GM12801 (cell line): ENCODE results near the gene TMEM255B.

ENCODE experiments used
- CTCF ChIP-seq: IDR thresholded peaks from one replicate; pipeline ENCODE4 v1.5.1; 2011; ENCODE audit warnings: control low read depth; ENCODE audit not compliant: insufficient read length; ENCODE audit errors: extremely low read depth

Gene TMEM255B

GRCh38 chr13:113848020-113848419, 89.0 kb downstream of the TMEM255B start:
- no peak for TF ChIP-seq CTCF

GRCh38 chr13:113848431-113849260, 89.6 kb downstream of the TMEM255B start:
- no peak for TF ChIP-seq CTCF

GRCh38 chr13:113849546-113849945, 90.5 kb downstream of the TMEM255B start:
- no peak for TF ChIP-seq CTCF

- TF ChIP-seq CTCF, result no peak
Measured at GRCh38 chr13:113849981-113850721, 91.1 kb downstream of the TMEM255B start.

- TF ChIP-seq CTCF, result no peak
Measured at GRCh38 chr13:113850722-113851479, 91.9 kb downstream of the TMEM255B start.

GRCh38 chr13:113851480-113851803, 92.4 kb downstream of the TMEM255B start:
- no peak for TF ChIP-seq CTCF

- TF ChIP-seq CTCF, result no peak
Measured at GRCh38 chr13:113851826-113852535, 93.0 kb downstream of the TMEM255B start.
